ENCODE data around the gene CHMP4A.

CHMP4A gene

GRCh38 chr14:24178399-24179178 lies 34.7 kb downstream of the CHMP4A start:
- DNase-seq (ENCODE audit: low spot score): no peak

- DNase-seq (ENCODE audit: low spot score): no peak
These were observed 35.4 kb downstream of the CHMP4A start for GRCh38 chr14:24177891-24178290.

- no peak for DNase-seq (ENCODE audit: low spot score)
These were observed 36.1 kb downstream of the CHMP4A start for GRCh38 chr14:24177041-24177825.

- no peak for DNase-seq (ENCODE audit: low spot score)
These were observed 36.7 kb downstream of the CHMP4A start for GRCh38 chr14:24176599-24176998.

- DNase-seq (ENCODE audit: low spot score): no peak
These were observed 40.4 kb downstream of the CHMP4A start for GRCh38 chr14:24172871-24173281.

GRCh38 chr14:24172261-24172860 lies 40.9 kb downstream of the CHMP4A start:
- no peak for DNase-seq (ENCODE audit: low spot score)

- peak; percentile 57 for DNase-seq (ENCODE audit: low spot score)
These were observed 41.6 kb downstream of the CHMP4A start, which contains the start of gene REC8 for GRCh38 chr14:24171422-24172260. REC8 (plus strand) TSS chr14:24172080; CDS start chr14:24172553, 473 bp downstream.

- DNase-seq (ENCODE audit: low spot score): no peak
These were observed 45.7 kb downstream of the CHMP4A start for GRCh38 chr14:24167469-24168114.

- no peak for DNase-seq (ENCODE audit: low spot score)
These were observed 47.5 kb downstream of the CHMP4A start for GRCh38 chr14:24165785-24166184.

- no peak for DNase-seq (ENCODE audit: low spot score)
These were observed 48.7 kb downstream of the CHMP4A start for GRCh38 chr14:24164518-24164991.

GRCh38 chr14:24162093-24162492 lies 51.2 kb downstream of the CHMP4A start:
- no peak for DNase-seq (ENCODE audit: low spot score)

- DNase-seq (ENCODE audit: low spot score): peak; percentile 99
These were observed 52.2 kb downstream of the CHMP4A start, which contains the start of gene IRF9 for GRCh38 chr14:24160850-24161804. IRF9 (plus strand) TSS chr14:24161265; CDS start chr14:24162145, 880 bp downstream.

GRCh38 chr14:24160499-24160849 lies 52.8 kb downstream of the CHMP4A start:
- DNase-seq (ENCODE audit: low spot score): no peak

GRCh38 chr14:24159777-24160498 lies 53.4 kb downstream of the CHMP4A start:
- DNase-seq (ENCODE audit: low spot score): no peak
